H1 (cell line): Measurements from ENCODE around the gene NR2F6.

Experiments
- CBX5 ChIP-seq: fragments of 300-800, 300-1000 bp; sonication (generic); IDR thresholded peaks from 2 replicates; pipeline ENCODE4 v1.7.1; 2016; ENCODE audit warnings: antibody characterized with exemption, low read length, low read depth
- CHD2 ChIP-seq: IDR thresholded peaks from 2 replicates; pipeline ENCODE4 v1.6.1; 2012; ENCODE audit warnings: low read length, improper control_type of control experiment
- EP300 ChIP-seq, 2 experiments: IDR thresholded peaks; 1 replicate in 1 of 2; 2 replicates in 1 of 2; pipeline ENCODE4 v1.6.1; 2011 to 2012; ENCODE audit warnings: low read depth in 2 of 2, low read length in 2 of 2, mild to moderate bottlenecking in 2 of 2, borderline replicate concordance in 1 of 2, inconsistent platforms in 1 of 2, moderate library complexity in 1 of 2
- EZH2 ChIP-seq: fragments of 200-600 bp; sonication (generic); IDR thresholded peaks from 2 replicates; pipeline ENCODE4 v1.7.1; 2012; ENCODE audit warnings: low read depth, mild to moderate bottlenecking, moderate library complexity, low read length, inconsistent platforms; ENCODE audit not compliant: severe bottlenecking
- HDAC6 ChIP-seq: IDR thresholded peaks from one replicate; pipeline ENCODE4 v1.7.1; 2012; ENCODE audit warnings: low read depth, mild to moderate bottlenecking, inconsistent platforms, low read length, moderate library complexity
- JUND ChIP-seq: IDR thresholded peaks from 2 replicates; pipeline ENCODE4 v1.6.1; 2011; ENCODE audit warnings: mild to moderate bottlenecking, improper control_type of control experiment, low read length
- KDM1A ChIP-seq: fragments of 200-600, 300-600 bp; sonication (generic); IDR thresholded peaks from 2 replicates; pipeline ENCODE4 v1.7.1; 2016; ENCODE audit warnings: mild to moderate bottlenecking, low read length, borderline replicate concordance
- POLR2A ChIP-seq, 2 experiments: IDR thresholded peaks; 1 replicate in 1 of 2; 2 replicates in 1 of 2; pipeline ENCODE4 v1.6.1; 2011; ENCODE audit warnings: low read depth in 2 of 2, low read length in 2 of 2, mild to moderate bottlenecking in 2 of 2; ENCODE audit errors: control extremely low read depth in 1 of 2
- POLR2AphosphoS5 ChIP-seq: IDR thresholded peaks from 2 replicates; pipeline ENCODE4 v1.6.1; 2011; ENCODE audit warnings: low read depth, low read length
- YY1 ChIP-seq: IDR thresholded peaks from 2 replicates; pipeline ENCODE4 v1.6.1; 2011; ENCODE audit warnings: low read depth, mild to moderate bottlenecking, low read length
- TF ChIP-seq, protein P1 (sequence below), 3 experiments: IDR thresholded peaks; 1 replicate in 2 of 3; 2 replicates in 1 of 3; pipeline versions ENCODE4 v1.5.1 to v1.6.1; 2011; ENCODE audit warnings: low read length in 3 of 3, mild to moderate bottlenecking in 3 of 3, inconsistent platforms in 2 of 3, low read depth in 1 of 3, moderate library complexity in 1 of 3; ENCODE audit not compliant: insufficient read depth in 1 of 3; ENCODE audit errors: control extremely low read depth in 1 of 3

GRCh38 chr19:17227798-17228367 is 17.8 kb downstream of the NR2F6 start:
- TF ChIP-seq, protein P1, sequence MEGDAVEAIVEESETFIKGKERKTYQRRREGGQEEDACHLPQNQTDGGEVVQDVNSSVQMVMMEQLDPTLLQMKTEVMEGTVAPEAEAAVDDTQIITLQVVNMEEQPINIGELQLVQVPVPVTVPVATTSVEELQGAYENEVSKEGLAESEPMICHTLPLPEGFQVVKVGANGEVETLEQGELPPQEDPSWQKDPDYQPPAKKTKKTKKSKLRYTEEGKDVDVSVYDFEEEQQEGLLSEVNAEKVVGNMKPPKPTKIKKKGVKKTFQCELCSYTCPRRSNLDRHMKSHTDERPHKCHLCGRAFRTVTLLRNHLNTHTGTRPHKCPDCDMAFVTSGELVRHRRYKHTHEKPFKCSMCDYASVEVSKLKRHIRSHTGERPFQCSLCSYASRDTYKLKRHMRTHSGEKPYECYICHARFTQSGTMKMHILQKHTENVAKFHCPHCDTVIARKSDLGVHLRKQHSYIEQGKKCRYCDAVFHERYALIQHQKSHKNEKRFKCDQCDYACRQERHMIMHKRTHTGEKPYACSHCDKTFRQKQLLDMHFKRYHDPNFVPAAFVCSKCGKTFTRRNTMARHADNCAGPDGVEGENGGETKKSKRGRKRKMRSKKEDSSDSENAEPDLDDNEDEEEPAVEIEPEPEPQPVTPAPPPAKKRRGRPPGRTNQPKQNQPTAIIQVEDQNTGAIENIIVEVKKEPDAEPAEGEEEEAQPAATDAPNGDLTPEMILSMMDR (IDR thresholded peaks at IDR 0.05; ENCODE audit: control extremely low read depth in 1 of 3, insufficient read depth in 1 of 3, low read depth in 1 of 3, low read length in 3 of 3), result no peak
- TF ChIP-seq JUND (no peak), HDAC6 (no peak), POLR2A (IDR thresholded peaks at IDR 0.05; ENCODE audit: control extremely low read depth in 1 of 2, low read depth in 2 of 2, low read length in 2 of 2) (no peak), YY1 (no peak), EP300 (IDR thresholded peaks at IDR 0.05; ENCODE audit: borderline replicate concordance in 1 of 2, low read depth in 2 of 2, low read length in 2 of 2) (no peak), POLR2AphosphoS5 (no peak), CBX5 (no peak), KDM1A (no peak), CHD2 (no peak), EZH2 (no peak)
